Activated CD8-positive, alpha-beta memory T cell treated with anti-CD3 and anti-CD28 coated beads, Interleukin-2, amount 50 U/mL, for 1 hour (primary cell): Measurements from ENCODE around the gene CATSPERZ.

Experiments
- DNase-seq: peaks from one replicate; pipeline ENCODE4 v3.0.0-alpha.2; 2020; ENCODE audit errors: extremely low read depth

CATSPERZ gene, protein sequence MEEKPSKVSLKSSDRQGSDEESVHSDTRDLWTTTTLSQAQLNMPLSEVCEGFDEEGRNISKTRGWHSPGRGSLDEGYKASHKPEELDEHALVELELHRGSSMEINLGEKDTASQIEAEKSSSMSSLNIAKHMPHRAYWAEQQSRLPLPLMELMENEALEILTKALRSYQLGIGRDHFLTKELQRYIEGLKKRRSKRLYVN

DNA sequence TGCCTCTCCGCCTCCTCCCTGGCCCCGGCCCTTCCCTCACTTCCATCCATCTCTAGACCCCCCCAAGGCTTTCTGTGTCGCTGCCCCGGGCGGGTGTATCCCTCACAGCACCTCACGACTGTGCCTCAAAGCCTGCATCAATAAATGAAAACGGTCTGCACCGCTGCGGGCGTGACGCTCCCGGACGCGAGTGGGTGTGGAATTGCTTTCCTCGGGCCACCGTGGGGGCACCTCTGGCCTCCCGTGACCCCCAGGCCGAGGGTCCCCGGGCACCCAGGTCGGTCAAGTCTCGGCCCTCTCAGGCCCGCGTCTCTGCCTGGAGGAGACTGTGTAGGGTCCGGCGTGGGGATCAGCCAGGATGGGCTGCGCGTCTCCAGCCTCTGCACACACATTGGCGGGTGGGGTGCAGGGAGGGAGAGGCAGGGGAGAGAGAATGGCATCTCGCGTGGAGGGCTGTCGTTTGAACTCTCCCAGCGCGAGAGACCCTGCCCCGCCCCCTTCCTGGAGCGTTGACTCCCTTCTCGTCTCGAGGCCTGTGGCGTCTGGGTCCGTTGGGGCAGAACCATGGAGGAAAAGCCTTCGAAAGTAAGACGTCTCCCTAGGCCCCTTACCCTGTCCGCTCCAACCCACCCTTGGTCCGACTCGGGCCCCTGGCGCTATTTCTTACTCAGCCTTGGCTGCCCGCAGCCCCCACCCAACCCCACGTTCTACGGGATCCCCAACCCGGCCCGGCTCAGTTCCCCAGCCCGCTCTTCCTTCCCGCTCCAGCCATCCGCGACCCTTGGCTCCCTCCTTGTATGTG is at the start of gene CATSPERZ:
TSS of gene CATSPERZ (plus strand) at position 512 of the 802 bp plus-strand sequence. CDS start at position 565, 53 bp downstream.
- DNase-seq: no peak

DNA sequence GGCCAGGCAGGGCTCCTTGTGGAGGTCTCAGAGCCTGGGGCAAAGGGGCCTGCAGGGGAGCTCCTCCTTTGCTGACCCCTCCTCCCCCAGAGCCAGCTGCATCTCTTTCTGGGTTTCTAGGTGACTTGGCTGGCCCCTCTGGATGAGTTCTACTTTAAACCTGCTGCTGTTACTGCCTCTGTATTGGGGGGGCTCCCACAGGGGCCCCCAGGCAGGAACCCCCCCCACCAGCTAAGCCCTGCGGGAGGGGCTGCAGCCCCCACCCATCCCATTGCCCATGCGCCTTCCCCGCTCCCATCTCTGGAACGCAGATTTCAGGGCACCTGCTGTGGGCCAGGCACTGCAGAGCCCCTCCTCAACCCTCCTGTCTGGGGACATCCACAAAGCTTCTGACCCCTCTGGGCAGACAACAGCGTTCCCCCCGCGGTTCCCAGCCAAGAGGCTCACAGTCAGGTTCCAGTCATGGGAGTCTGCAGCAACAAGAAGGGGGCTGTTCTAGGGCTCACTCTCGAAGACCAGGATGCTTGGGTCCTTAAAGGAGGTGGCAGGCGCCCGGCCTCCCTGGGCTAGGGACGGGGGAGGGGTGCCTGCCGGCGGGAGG is 49.6 kb upstream of the CATSPERZ start:
- DNase-seq: no peak

DNA sequence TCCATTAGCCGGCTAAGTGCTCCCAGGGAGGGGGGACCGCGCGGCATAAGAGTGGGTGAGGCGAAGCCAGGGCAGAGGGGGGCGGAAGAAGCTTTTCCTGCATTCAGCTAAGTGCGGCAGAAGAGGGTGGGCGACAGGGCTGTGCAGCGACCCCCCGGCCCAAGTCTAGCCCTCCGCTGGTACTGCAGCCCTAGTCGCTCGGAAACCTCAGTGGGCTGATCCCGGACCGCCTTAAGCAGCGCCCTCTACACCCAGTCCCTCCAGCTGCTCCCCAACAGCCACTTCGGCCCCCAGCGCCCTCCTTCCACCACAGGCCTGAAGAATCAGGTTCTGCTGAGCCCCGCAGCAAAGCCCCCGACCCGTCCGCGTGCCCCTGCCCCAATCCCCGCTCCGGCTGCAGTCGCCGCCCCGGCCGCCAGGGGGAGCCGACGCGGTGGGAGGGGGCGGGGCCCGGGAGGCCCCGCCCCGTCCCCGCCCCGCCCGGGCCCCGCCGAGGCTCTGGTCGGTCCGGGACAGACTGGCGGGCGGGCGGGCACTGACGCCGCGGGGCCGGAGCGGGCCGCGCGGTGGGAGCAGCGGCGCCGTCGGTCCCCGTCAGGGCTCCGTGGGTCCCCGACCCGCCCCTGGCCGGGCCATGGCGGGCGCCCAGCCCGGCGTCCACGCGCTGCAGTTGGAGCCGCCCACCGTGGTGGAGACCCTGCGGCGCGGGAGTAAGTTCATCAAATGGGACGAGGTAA is 49.0 kb upstream of the CATSPERZ start, which contains the start of gene PLCB3:
TSS of gene PLCB3 (plus strand) at position 515 of the 737 bp plus-strand sequence. CDS start at position 635, 120 bp downstream.
- no peak for DNase-seq

DNA sequence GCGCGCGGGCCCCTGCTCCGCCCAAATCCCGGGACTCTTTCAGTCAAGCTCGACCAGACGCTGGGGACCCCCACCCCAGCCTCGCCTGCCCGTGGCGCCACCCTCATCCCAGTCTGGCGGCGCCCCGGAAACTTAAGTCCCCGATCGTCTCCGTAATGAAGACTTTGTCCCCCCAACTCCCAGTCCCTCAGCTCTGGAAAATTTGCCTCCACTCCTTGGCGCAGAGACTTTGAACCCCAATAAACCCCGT is 48.5 kb upstream of the CATSPERZ start:
- no peak for DNase-seq

DNA sequence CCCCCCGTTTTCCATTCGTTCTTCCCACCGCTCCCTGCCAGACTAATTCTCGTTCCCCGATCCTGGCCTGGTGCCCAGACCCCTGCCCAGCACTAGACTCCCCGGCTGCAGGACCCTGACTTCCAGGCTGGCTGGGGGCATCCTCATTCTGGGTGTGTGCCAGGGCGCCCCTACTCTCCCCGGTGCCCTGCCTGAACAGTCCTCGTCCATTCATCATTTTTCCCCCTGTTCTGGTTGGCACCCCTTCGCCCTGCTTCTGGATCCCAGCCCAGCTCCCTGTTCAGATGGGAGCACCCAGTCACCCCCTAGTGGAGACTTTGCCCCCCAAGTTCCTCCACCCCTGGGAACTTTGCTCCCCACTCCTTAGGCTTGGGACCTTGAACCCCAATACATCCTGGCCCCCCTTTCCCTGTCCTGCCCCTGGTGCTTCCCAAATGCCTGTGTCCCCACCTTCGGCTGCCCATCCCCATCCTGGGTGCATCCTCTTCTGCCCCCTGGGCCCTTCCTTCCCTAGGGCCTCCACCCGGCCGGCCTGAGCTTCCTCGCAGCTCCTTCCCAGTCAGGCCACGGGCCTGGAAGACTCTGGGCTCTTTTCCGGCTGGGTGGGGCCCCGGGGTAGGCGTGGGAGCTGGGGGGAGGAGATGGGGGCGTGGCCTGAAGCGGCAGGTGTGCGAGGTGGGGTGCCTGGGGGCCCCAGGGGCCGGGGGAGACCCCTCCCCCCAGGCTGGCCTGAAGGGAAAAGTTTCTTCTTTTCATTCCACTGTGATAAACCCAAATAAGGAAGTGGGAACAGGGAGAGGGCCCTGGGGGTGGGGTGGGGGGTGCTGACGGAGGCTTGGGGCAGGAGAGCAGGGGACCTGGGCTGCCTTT is 47.9 kb upstream of the CATSPERZ start:
- no peak for DNase-seq

DNA sequence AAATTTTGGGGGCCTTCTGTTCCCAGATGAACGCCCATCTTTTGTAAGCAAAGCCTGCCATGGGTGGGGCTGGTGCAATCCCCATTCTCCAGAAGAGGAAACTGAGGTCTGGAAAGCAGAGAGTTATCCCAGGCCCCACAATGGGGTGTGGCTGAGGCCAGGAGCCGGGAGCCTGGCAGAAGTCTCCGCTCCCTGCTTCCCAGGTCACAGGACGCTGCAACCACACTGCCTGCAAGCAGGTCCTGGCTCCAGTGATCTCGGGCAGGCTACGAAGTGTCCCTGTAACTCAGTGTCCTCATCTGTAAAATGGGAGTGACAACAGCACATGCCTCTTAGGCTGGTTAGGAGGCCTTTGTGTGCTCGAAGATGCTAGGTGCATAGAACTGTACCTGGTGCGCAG is 47.1 kb upstream of the CATSPERZ start:
- DNase-seq: no peak

DNA sequence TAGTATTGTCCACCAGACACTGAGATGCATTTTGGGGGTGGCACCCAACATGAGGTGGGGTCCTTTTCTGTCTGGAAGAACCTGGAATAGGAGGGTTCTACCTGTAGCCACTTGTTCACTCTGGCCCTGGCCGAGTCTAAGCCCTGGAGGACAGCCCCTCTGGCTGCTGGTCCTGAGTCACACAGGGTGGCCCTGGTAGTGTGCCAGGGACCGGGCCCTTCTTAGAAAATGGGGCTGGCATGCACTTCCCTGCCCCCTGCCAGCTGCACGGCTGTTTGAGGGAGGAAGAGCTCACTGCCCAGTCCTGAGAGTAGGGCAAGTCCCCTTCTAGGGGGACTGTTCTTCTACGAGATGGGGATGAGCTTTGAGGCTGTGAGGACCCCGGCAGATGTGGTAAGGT is 46.7 kb upstream of the CATSPERZ start:
- DNase-seq: no peak

DNA sequence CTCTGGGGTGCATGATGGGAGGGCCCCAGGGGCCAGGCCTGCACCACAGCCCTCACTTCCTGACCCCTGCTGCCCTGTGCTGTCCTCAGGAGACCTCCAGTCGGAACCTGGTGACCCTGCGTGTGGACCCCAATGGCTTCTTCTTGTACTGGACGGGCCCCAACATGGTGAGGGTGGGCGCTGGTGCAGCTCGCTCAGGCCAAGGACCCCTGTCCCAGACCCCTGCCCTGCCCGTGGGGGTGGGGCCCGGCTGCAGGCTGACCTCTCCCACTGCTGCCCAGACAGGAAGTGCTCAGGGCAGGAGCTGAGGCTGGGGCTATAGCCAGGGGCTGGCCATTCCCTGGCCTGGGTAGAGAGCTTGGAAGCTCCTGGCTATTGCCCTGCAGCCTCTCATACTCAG is 45.8 kb upstream of the CATSPERZ start:
- no peak for DNase-seq

DNA sequence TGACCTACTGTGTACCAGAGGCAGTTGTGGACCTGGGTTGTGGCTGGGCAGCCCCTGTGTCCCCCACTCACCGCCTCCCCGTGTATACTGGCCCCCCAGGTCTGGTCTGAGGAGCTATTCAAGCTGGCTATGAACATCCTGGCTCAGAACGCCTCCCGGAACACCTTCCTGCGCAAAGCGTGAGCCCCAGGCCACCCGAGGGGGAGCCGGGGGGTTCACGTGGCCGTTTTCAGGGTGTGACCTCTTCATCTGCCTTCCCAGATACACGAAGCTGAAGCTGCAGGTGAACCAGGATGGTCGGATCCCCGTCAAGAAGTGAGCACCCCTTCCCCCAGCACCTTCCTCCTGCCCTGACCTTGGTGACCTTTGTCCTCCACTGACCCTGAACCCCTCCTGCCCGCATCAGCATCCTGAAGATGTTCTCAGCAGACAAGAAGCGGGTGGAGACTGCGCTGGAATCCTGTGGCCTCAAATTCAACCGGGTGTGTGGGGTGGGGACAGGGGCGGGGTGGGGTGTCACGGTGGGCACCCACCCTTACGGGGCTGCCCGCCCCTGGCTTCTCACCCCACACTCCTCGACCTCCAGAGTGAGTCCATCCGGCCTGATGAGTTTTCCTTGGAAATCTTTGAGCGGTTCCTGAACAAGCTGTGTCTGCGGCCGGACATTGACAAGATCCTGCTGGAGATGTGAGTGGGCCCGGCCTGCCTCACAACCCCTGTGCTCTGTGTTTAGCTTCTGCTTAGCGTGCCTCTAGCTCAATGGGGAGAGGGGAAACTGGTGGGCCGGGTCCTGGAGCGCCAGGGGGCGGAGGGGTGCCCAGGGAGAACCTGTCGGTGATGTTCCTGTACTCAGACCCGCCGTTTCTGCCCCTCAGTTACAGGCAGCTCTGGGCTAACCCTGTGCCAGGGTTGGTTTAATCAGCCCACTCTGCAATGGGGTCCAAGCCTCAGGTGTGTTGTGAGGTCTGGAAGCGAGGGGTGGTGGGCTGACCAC is 44.7 kb upstream of the CATSPERZ start:
- no peak for DNase-seq

DNA sequence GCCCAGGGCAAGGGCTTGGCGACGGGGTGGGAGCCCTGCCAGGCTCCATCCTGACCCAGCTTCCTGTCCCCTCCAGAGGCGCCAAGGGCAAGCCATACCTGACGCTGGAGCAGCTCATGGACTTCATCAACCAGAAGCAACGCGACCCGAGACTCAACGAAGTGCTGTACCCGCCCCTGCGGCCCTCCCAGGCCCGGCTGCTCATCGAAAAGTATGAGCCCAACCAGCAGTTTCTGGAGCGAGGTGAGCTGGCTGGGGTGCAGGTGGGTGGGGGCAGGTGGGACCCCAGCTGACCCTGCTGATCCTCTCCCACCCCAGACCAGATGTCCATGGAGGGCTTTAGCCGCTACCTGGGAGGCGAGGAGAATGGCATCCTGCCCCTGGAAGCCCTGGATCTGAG is 43.9 kb upstream of the CATSPERZ start:
- DNase-seq: no peak

DNA sequence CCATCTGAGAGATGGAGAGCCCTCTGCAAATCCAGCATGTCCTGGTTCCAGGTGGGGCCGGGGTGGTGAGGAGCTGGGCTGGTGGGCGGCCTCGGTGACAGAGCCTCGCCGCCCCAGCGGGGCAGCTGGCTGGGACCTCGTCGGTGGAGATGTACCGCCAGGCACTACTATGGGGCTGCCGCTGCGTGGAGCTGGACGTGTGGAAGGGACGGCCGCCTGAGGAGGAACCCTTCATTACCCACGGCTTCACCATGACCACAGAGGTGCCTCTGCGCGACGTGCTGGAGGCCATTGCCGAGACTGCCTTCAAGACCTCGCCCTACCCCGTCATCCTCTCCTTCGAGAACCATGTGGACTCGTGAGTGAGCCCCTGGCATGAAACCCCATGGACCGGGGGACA is 41.8 kb upstream of the CATSPERZ start:
- no peak for DNase-seq

DNA sequence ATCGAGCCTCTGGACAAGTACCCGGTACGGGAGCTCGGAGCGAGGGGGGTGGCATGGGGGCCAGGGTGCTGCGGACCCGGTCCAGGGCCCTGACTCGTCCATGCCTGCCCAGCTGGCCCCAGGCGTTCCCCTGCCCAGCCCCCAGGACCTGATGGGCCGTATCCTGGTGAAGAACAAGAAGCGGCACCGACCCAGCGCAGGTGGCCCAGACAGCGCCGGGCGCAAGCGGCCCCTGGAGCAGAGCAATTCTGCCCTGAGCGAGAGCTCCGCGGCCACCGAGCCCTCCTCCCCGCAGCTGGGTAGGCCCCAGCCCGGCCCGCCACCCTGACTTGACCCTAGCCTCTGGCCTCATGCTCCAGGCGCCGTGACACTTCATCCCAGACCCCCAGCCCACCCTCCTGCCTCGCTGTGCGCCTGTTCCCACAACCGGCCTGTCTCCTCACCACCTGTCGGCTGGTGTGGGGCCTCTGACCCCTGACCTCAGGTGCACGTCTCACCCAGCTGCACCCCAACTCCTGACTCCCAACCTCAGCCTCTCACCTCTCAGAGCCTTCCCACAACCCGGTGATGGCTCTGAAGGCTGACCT is 41.1 kb upstream of the CATSPERZ start:
- no peak for DNase-seq

DNA sequence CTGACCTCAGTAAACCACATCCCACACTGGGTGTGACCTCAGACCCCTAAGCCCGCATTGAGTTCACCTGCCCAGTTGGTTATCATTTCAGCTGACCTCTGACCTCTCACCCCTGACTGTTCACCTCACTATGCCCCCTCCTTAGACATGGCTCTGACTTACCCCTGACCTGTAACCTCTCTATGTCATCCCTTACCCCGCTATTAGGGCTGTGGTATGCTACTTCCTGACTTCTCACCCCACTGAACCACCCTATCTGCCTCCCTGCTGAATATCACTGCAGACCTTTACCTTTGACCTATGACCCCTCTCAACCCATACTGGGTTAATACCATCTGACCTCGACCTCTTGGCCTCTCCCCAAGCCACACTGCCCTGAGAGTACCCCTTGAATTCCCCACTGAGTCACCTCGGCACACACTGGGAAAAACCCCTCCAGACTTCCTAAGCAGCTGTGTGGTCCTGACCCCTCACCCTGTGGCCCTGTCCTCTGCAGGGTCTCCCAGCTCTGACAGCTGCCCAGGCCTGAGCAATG is 40.6 kb upstream of the CATSPERZ start:
- no peak for DNase-seq

DNA sequence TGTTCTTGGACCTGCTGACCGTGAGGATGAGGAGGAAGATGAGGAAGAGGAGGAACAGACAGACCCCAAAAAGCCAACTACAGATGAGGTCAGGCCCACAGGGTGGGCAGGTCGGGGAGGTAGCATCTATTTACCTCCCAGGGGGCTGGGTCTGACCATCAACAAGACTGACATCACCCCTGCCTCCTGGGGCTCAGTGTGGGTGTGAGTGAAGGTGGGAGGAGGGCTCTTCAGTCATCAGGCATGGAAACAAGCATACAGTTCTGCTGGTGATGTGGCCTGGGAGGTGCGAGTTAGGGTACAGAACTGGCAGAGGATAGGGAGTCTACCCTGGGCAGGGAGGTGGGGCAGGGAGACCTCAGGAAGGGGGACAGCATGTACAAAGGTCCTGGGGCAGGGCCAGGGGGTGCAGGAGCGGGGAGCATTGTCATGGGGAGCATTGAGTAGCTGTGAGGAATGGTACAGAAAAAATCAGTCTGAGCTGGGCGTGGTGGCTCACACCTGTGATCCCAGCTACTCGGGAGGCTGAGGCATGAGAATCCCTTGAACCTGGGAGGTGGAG is 39.9 kb upstream of the CATSPERZ start:
- DNase-seq: no peak

DNA sequence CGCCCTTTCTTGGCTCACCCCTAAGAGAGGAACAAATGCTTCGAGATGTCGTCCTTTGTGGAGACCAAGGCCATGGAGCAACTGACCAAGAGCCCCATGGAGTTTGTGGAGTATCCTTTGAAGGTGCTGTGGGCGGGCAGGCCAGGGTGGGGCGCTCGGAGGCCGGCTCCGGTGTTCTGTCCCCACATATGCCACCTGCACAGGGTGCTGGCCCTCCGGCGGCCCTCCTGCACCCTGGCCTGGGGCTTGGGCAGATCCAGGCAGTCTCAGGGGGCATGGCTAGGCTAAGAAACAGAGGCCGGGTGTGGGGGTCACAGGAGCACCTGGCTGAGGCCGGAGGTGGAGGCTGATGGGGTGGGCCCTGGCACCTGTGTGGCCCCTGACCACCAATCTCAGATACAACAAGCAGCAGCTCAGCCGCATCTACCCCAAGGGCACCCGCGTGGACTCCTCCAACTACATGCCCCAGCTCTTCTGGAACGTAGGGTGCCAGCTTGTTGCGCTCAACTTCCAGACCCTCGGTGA is 38.5 kb upstream of the CATSPERZ start:
- no peak for DNase-seq

DNA sequence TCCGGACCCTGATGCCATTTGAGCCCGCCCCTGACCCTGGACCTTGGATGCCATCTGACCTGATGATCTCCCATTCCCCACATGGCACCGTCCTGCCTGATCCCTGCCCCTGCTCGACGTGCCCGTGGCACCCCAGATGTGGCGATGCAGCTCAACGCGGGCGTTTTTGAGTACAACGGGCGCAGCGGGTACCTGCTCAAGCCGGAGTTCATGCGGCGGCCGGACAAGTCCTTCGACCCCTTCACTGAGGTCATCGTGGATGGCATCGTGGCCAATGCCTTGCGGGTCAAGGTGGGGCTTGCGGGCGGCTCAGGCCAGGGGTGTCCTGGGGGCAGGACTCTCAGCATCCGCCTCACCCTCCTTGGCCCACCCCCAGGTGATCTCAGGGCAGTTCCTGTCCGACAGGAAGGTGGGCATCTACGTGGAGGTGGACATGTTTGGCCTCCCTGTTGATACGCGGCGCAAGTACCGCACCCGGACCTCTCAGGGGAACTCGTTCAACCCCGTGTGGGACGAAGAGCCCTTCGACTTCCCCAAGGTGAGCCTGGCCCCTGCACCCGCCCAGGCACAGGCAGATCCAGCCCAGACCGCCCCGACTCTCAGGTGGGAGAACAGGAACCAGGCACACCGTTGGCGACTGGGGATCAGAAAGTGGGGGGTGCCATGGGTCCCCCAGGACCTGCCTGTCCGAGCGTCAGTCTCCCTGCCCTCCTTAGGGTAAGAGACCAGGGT is 37.7 kb upstream of the CATSPERZ start:
- no peak for DNase-seq

DNA sequence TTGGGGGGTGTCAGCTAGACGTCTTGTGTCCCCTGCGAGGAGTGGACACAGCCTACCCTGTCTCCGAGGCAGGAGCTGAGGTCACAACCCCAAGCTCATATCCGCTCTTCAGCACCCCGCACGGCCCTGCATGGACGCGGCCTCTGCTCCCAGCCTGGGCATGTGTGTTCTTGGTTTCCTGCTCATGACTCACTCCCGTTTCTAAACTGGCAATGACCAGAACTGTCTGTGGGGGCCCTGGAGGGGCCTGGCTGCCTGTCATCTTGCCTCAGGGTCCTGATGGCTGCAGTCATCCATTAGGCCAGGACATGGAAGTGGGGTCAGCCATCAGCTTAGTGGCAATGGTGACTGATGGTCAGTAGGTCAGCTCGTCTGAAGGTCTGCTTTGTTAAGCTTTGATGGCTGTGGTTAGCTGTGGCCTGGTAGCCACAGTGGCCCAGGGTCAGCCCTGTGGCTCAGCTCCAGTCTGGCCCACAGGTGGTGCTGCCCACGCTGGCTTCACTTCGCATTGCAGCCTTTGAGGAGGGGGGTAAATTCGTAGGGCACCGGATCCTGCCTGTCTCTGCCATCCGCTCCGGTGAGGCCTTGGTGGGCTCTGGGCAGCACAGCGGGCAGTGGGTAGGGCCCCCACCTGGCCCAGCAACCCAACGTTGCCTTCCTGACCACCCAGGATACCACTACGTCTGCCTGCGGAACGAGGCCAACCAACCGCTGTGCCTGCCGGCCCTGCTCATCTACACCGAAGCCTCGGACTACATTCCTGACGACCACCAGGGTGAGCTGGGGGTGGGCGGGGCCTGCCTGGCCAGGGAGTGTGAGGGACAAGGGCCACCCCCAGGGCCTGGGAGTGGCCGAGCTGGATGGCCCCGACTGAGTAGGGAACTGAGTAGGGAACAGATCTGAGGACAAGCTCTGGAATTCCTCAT is 36.9 kb upstream of the CATSPERZ start:
- DNase-seq: no peak
